Left kidney (tissue), 1 donor: ENCODE data around the gene MED19. TPM values are rescaled to one million over a fixed set of nuclear protein-coding genes. Genes with fewer than 3 reads are reported as not detected.

Experiments
- polyA plus RNA-seq: library from polyadenylated mRNA; unstranded; fragments of 120-200 nt; gene quantifications from one replicate; pipeline ENCODE4 v1.2.1, GENCODE V29; 2013; ENCODE audit not compliant: insufficient read length

MED19 gene
- polyA plus RNA-seq, 1 donor: 18.2 TPM

Other genes starting within 250 kb of the MED19 start
- 7.2 TPM for gene SLC43A1, start 196.5 kb downstream of the MED19 start, polyA plus RNA-seq
- gene TIMM10, start 181.5 kb downstream of the MED19 start, polyA plus RNA-seq: 32.4 TPM
- 0.47 TPM for gene SMTNL1, start 174.6 kb downstream of the MED19 start, polyA plus RNA-seq
- 31.2 TPM for gene UBE2L6, start 144.5 kb downstream of the MED19 start, polyA plus RNA-seq
- gene SERPING1, start 114.5 kb downstream of the MED19 start, polyA plus RNA-seq: 137 TPM
- gene YPEL4, start 62.3 kb downstream of the MED19 start, polyA plus RNA-seq: 5.1 TPM
- 15.6 TPM for gene CLP1, start 54.5 kb downstream of the MED19 start, polyA plus RNA-seq
- gene ZDHHC5, start 44.1 kb downstream of the MED19 start, polyA plus RNA-seq: 48.5 TPM
- 123 TPM for gene TMX2, start 378 bp upstream of the MED19 start, polyA plus RNA-seq
- 97.0 TPM for gene SELENOH, start 29.3 kb upstream of the MED19 start, polyA plus RNA-seq
- gene BTBD18, start 39.6 kb upstream of the MED19 start, polyA plus RNA-seq: 0.70 TPM
- 239 TPM for gene CTNND1, start 49.6 kb upstream of the MED19 start, polyA plus RNA-seq